ENCODE measurements around the gene PRPF19.

DNA sequence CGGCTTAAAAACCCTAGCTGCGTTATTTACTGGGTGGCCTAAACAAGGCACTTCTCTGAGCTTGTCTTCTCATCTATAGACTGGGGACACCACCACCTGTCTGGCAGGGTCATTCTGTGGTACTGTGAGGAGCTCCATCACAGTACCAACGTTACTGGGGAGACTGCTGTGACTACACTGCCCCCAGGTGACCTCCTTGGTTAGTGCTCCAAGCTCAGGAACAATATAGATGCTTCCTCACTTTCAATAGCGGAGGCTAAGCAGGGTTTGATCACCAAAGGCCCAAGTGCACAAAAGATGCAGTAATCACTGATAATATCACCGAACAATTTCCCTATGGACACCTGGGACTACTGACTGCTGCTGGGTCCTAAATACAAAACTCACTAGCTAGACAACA is 18.8 kb downstream of the PRPF19 start:
- TF ChIP-seq, protein P1, sequence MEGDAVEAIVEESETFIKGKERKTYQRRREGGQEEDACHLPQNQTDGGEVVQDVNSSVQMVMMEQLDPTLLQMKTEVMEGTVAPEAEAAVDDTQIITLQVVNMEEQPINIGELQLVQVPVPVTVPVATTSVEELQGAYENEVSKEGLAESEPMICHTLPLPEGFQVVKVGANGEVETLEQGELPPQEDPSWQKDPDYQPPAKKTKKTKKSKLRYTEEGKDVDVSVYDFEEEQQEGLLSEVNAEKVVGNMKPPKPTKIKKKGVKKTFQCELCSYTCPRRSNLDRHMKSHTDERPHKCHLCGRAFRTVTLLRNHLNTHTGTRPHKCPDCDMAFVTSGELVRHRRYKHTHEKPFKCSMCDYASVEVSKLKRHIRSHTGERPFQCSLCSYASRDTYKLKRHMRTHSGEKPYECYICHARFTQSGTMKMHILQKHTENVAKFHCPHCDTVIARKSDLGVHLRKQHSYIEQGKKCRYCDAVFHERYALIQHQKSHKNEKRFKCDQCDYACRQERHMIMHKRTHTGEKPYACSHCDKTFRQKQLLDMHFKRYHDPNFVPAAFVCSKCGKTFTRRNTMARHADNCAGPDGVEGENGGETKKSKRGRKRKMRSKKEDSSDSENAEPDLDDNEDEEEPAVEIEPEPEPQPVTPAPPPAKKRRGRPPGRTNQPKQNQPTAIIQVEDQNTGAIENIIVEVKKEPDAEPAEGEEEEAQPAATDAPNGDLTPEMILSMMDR (optimal IDR thresholded peaks at IDR 0.05 in 1 of 3, IDR thresholded peaks at IDR 0.05 in 1 of 3, conservative IDR thresholded peaks at IDR 0.05 in 1 of 3; ENCODE audit: extremely low read depth in 1 of 3, insufficient read depth in 2 of 3, low read length in 3 of 3): peak; percentile 53 to 77 (median 60)
- TF ChIP-seq EZH2 (IDR thresholded peaks at IDR 0.05; ENCODE audit: low read length): no peak
